Measurements from ENCODE around the gene LGALS3BP. TPM values are rescaled to one million over a fixed set of nuclear protein-coding genes. Genes with fewer than 3 reads are reported as not detected.

The LGALS3BP gene
- total RNA-seq, 1 donor from 2014 or later, result 129 TPM

DNA sequence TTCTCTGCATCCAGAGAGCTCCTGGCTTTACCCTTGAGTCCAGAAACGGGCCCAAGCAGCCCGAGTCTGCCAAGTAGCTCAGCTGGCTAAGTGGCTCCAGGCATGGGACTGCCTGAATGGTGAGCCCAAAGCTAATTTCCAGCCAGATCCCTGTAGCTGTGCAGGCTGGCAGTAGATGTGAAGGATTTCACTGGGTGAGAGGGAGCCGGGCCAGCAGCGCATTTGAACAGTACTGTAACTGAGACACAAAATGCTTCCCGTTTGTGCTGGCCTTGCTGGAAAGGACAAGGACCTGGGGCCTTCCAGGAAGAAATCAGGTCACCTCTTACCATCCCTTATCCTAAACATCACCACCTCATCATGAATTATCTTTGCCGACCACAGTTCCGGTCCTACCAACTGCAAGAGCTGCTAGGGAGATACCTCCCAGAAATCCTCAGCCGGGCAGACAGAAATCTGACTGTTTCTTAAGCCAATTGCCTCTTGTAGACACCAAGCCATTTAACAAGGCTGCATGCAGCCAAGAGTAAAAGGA lies 58.2 kb downstream of the LGALS3BP start:
- DNase-seq (ENCODE audit: extremely low read depth, low read depth, low spot score), result no peak

Other genes with a start within 250 kb of the LGALS3BP start
- gene CYTH1, start 197.7 kb downstream of the LGALS3BP start, total RNA-seq, result 45.6 and 61.6 TPM in 2 replicates
- 34.3 and 41.2 TPM in 2 replicates for gene USP36, start 139.1 kb downstream of the LGALS3BP start, total RNA-seq
- gene CEP295NL, start 76.7 kb downstream of the LGALS3BP start, total RNA-seq, result 1.0 and 3.7 TPM in 2 replicates
- gene TIMP2, start 54.5 kb downstream of the LGALS3BP start, total RNA-seq, result 278 and 322 TPM in 2 replicates
- gene CANT1, start 29.8 kb upstream of the LGALS3BP start, total RNA-seq, result 62.4 and 65.3 TPM in 2 replicates
- 5.5 and 7.3 TPM in 2 replicates for gene C1QTNF1, start 44.2 kb upstream of the LGALS3BP start, total RNA-seq
- 10.8 and 19.8 TPM in 2 replicates for gene ENGASE, start 94.9 kb upstream of the LGALS3BP start, total RNA-seq